Endothelial cell of hepatic sinusoid (primary cell): ENCODE results near the gene STAU1.
"Not testable (repeated sequence)": the region's sequence is repeated elsewhere in the genome, so short reads cannot be mapped to it uniquely, and the experiment has no call there.

Experiments used
- in situ Hi-C: cut with HindIII; loops from 2 replicates; pipeline ENCODE4 v1.10.0; 2017; ENCODE audit warnings: low sequenced_read_pairs

Gene STAU1

GRCh38 chr20:49082295-49082694 lies 105.8 kb downstream of the STAU1 start:
- in situ Hi-C loops: not testable (repeated sequence)

GRCh38 chr20:49078310-49078709 lies 109.8 kb downstream of the STAU1 start:
- in situ Hi-C loops: no loop called here

GRCh38 chr20:49074521-49074920 lies 113.6 kb downstream of the STAU1 start:
- in situ Hi-C loops: no loop called here
